ENCODE results near the gene MRPL1.

Gene MRPL1

GRCh38 chr4:77990456-77990855 is 127.8 kb downstream of the MRPL1 start:
- no peak for DNase-seq

- DNase-seq, result no peak
Measured at GRCh38 chr4:77990904-77991358, 128.3 kb downstream of the MRPL1 start.

DNA sequence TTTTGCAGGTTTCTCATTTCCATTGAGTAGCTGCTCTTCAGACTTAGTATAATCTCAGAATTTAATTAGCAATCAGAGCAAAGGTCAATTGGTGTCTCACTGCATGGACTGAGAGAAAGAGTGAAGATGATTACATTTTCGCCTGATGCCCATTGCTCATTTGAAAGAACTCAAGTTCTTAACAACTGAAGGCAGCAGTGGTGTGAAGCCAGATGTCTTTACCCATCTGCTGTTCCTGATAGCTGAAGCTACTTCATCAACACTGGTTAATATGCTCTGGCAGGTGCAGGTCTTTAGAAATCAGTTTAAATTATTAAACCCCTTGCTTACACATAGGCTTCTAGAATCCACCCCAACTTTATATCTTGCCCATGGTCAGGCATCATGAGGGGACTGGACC is 130.0 kb downstream of the MRPL1 start:
- DNase-seq, result no peak

- no peak for DNase-seq
Measured at GRCh38 chr4:77994194-77994721, 131.6 kb downstream of the MRPL1 start.

GRCh38 chr4:77996076-77996475 is 133.4 kb downstream of the MRPL1 start:
- DNase-seq, result no peak

- no peak for DNase-seq
Measured at GRCh38 chr4:78001531-78001930, 138.9 kb downstream of the MRPL1 start.

DNA sequence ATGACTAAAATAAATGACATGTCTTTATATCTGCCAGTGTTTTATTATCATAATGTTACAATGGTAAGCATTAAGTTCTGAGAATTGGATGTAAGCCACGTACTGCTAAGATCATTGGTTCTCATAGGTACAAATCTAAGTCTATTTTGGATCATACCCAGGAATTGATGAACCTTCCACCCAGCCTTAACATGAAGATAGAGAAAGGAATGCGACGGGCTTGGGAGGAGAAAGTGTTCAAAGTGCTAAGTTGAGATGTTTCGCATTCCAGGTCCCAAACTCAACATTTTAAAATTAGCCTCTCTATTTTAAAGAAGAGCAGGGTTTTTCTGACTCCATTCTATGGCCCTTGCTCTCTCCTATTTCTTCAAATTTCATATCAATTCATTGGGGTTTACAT is 139.6 kb downstream of the MRPL1 start:
- no peak for DNase-seq

All from hippocampal formation (tissue), 2 donors.